ENCODE measurements around the gene RPS21. TPM values are rescaled to one million over a fixed set of nuclear protein-coding genes. Genes with fewer than 3 reads are reported as not detected.
A peak's percentile ranks its signal among the peaks of the same experiment; 100 is the strongest.

RPS21 gene
- total and polyA plus RNA-seq, 2 of the 13 experiments (the other 11 are each of a cell fraction or from before 2014, with no cell fraction given): 2,647 to 11,063 TPM

DNA sequence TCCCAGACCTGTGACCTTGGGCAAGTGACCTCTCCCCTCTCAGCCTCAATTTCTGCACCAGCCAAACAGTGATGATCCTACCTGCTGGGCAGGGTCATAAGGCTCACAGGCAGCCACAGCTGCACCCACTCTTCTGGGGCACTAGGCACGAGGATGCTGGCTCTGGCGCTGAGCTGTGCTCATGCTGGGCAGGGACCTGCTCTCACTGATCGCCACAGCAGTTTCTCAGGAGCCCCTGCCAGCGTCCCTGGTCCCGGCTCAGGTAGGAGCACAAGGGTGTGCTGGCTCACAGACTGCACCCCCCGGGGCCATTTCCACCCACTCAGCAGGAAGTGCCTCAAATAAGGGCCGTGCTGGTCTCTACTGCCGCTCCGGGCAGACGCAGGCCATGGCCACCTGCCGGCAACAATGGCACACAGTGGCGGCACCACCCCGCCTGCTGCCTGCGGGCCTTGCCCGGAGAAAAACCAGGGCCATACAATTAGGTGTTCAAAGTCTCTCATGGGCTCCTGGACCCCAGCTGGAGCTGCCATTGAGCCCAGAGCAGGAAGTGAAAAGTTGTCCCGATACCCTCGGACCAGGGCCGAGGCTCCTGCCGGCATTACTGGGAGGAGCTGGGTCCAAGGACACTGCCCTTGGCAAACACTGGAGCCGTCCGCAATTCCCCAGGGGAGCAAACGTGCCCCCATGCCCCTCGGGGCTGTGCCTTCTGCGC is 24.7 kb downstream of the RPS21 start (continued):
- no peak for TF ChIP-seq CREM (IDR thresholded peaks at IDR 0.05)
- no peak for TF ChIP-seq CREM (CRISPR knock-in tag; IDR thresholded peaks at IDR 0.05)
- no peak for TF ChIP-seq RFX3 (CRISPR knock-in tag; IDR thresholded peaks at IDR 0.05)
- peak; percentile 30; the same call in 1 of the 2 replicates for TF ChIP-seq ZNF121 (CRISPR knock-in tag; IDR thresholded peaks at IDR 0.05)
- TF ChIP-seq, protein P1, sequence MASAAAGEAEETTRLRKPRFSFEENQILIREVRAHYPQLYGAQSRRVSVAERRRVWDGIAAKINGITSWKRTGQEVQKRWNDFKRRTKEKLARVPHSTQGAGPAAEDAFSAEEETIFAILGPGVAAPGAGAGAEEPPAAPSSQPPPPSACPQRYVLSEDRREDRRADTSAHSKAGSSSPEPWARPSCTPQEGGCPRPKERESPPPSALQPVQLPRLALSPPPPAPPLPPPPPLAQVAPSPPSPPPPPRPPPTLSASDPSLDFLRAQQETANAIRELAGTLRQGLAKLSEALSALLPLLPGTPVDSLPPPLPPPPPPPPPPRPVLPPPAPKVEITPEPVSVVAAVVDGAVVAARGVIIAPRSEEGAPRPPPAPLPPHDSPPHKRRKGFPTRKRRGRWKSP (CRISPR knock-in tag; IDR thresholded peaks at IDR 0.05): 0 out of 2 replicates have a peak, but pooled peaks have one; percentile 3
- no peak for TF ChIP-seq ZNF737 (CRISPR knock-in tag; IDR thresholded peaks at IDR 0.05; ENCODE audit: borderline replicate concordance)
- TF ChIP-seq RXRB (CRISPR knock-in tag; IDR thresholded peaks at IDR 0.05; ENCODE audit: borderline replicate concordance): peak; percentile 46; the same call in 1 of the 2 replicates
- no peak for TF ChIP-seq TEAD2 (CRISPR knock-in tag; IDR thresholded peaks at IDR 0.05)
- no peak for TF ChIP-seq SIN3B (IDR thresholded peaks at IDR 0.05; ENCODE audit: low read length)
- no peak; the same call in 1 of the 2 replicates for TF ChIP-seq KLF15 (CRISPR knock-in tag; IDR thresholded peaks at IDR 0.05; ENCODE audit: borderline replicate concordance)
- no peak for TF ChIP-seq ZNF572 (CRISPR knock-in tag; IDR thresholded peaks at IDR 0.05)
- TF ChIP-seq RAD51 (IDR thresholded peaks at IDR 0.05; ENCODE audit: borderline replicate concordance): no peak
- peak; percentile 75; the same call in 1 of the 2 replicates for TF ChIP-seq ELF3 (CRISPR knock-in tag; IDR thresholded peaks at IDR 0.05)
- TF ChIP-seq ASH2L (IDR thresholded peaks at IDR 0.05; ENCODE audit: insufficient read length, low read depth, low read length): no peak
- peak; percentile 75 for TF ChIP-seq ZNF746 (CRISPR knock-in tag; IDR thresholded peaks at IDR 0.05)
- 0 out of 2 replicates have a peak, but pooled peaks have one; percentile 19 for TF ChIP-seq ZNF839 (CRISPR knock-in tag; IDR thresholded peaks at IDR 0.05; ENCODE audit: borderline replicate concordance)
- 0 out of 2 replicates have a peak, but pooled peaks have one; percentile 71 for TF ChIP-seq ZFP37 (CRISPR knock-in tag; IDR thresholded peaks at IDR 0.05; ENCODE audit: borderline replicate concordance)
- TF ChIP-seq, protein P2, sequence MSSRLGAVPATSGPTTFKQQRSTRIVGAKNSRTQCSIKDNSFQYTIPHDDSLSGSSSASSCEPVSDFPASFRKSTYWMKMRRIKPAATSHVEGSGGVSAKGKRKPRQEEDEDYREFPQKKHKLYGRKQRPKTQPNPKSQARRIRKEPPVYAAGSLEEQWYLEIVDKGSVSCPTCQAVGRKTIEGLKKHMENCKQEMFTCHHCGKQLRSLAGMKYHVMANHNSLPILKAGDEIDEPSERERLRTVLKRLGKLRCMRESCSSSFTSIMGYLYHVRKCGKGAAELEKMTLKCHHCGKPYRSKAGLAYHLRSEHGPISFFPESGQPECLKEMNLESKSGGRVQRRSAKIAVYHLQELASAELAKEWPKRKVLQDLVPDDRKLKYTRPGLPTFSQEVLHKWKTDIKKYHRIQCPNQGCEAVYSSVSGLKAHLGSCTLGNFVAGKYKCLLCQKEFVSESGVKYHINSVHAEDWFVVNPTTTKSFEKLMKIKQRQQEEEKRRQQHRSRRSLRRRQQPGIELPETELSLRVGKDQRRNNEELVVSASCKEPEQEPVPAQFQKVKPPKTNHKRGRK (CRISPR knock-in tag; IDR thresholded peaks at IDR 0.05): 0 out of 2 replicates have a peak, but pooled peaks have one; percentile 61
- peak; percentile 19; the same call in 1 of the 2 replicates for TF ChIP-seq ZNF460 (CRISPR knock-in tag; IDR thresholded peaks at IDR 0.05; ENCODE audit: borderline replicate concordance)
- TF ChIP-seq, protein P3, sequence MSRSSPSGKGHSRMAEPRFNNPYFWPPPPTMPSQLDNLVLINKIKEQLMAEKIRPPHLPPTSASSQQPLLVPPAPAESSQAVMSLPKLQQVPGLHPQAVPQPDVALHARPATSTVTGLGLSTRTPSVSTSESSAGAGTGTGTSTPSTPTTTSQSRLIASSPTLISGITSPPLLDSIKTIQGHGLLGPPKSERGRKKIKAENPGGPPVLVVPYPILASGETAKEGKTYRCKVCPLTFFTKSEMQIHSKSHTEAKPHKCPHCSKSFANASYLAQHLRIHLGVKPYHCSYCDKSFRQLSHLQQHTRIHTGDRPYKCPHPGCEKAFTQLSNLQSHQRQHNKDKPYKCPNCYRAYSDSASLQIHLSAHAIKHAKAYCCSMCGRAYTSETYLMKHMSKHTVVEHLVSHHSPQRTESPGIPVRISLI (CRISPR knock-in tag; IDR thresholded peaks at IDR 0.05; ENCODE audit: borderline replicate concordance): peak; percentile 32; the same call in 1 of the 2 replicates
- TF ChIP-seq CBFB (CRISPR knock-in tag; IDR thresholded peaks at IDR 0.05): peak; percentile 59; the same call in 1 of the 2 replicates
- TF ChIP-seq, protein P4, sequence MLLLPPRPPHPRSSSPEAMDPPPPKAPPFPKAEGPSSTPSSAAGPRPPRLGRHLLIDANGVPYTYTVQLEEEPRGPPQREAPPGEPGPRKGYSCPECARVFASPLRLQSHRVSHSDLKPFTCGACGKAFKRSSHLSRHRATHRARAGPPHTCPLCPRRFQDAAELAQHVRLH (CRISPR knock-in tag; IDR thresholded peaks at IDR 0.05; ENCODE audit: borderline replicate concordance, low read depth): peak; percentile 43; the same call in 1 of the 2 replicates
- TF ChIP-seq CHCHD3 (CRISPR knock-in tag; IDR thresholded peaks at IDR 0.05): no peak
- no peak for TF ChIP-seq ZNF607 (CRISPR knock-in tag; IDR thresholded peaks at IDR 0.05; ENCODE audit: borderline replicate concordance)

All from HepG2 (cell line).